GM21390 (cell line): ENCODE data around the gene FBXL12.
"Not testable (repeated sequence)": the region's sequence is repeated elsewhere in the genome, so short reads cannot be mapped to it uniquely, and the experiment has no call there.

Source experiments
- ATAC-seq: cut with Tn5 transposase; IDR thresholded peaks from one replicate; pipeline ENCODE4 v1.9.1; 2021; ENCODE audit not compliant: unreplicated experiment

Gene FBXL12

GRCh38 chr19:9818734-9819595 is at the start of gene FBXL12:
Gene FBXL12, minus strand, starts transcription at chr19:9819079. Its CDS starts 266 bp downstream, at chr19:9818813.
- ATAC-seq, result peak; percentile 79

GRCh38 chr19:9865732-9866501 is 47.0 kb upstream of the FBXL12 start:
- no peak for ATAC-seq

- ATAC-seq, result no peak
Measured at GRCh38 chr19:9863759-9864158, 44.9 kb upstream of the FBXL12 start.

- no peak for ATAC-seq
Measured at GRCh38 chr19:9862938-9863337, 44.1 kb upstream of the FBXL12 start.

GRCh38 chr19:9861503-9861902 is 42.6 kb upstream of the FBXL12 start:
- ATAC-seq, result no peak

- no peak for ATAC-seq
Measured at GRCh38 chr19:9860407-9860806, 41.5 kb upstream of the FBXL12 start.

GRCh38 chr19:9858766-9859165 is 39.9 kb upstream of the FBXL12 start:
- no peak for ATAC-seq

- ATAC-seq, result no peak
Measured at GRCh38 chr19:9857920-9858746, 39.3 kb upstream of the FBXL12 start.

GRCh38 chr19:9857076-9857721 is 38.3 kb upstream of the FBXL12 start:
- ATAC-seq, result no peak

- no peak for ATAC-seq
Measured at GRCh38 chr19:9856609-9857008, 37.7 kb upstream of the FBXL12 start.

GRCh38 chr19:9854282-9854846 is 35.5 kb upstream of the FBXL12 start:
- ATAC-seq, result no peak

- ATAC-seq, result no peak
Measured at GRCh38 chr19:9850235-9850959, 31.5 kb upstream of the FBXL12 start.

GRCh38 chr19:9849791-9850190 is 30.9 kb upstream of the FBXL12 start:
- ATAC-seq, result no peak

GRCh38 chr19:9848762-9849161 is 29.9 kb upstream of the FBXL12 start:
- no peak for ATAC-seq

- ATAC-seq, result no peak
Measured at GRCh38 chr19:9848060-9848459, 29.2 kb upstream of the FBXL12 start.

GRCh38 chr19:9847087-9847671 is 28.3 kb upstream of the FBXL12 start:
- ATAC-seq, result no peak

- ATAC-seq, result not testable (repeated sequence)
Measured at GRCh38 chr19:9843626-9844273, 24.9 kb upstream of the FBXL12 start.

GRCh38 chr19:9842834-9843625 is 24.2 kb upstream of the FBXL12 start:
- no peak for ATAC-seq
